ENCODE data around the gene CCDC142.

- TF ChIP-seq, protein P1, sequence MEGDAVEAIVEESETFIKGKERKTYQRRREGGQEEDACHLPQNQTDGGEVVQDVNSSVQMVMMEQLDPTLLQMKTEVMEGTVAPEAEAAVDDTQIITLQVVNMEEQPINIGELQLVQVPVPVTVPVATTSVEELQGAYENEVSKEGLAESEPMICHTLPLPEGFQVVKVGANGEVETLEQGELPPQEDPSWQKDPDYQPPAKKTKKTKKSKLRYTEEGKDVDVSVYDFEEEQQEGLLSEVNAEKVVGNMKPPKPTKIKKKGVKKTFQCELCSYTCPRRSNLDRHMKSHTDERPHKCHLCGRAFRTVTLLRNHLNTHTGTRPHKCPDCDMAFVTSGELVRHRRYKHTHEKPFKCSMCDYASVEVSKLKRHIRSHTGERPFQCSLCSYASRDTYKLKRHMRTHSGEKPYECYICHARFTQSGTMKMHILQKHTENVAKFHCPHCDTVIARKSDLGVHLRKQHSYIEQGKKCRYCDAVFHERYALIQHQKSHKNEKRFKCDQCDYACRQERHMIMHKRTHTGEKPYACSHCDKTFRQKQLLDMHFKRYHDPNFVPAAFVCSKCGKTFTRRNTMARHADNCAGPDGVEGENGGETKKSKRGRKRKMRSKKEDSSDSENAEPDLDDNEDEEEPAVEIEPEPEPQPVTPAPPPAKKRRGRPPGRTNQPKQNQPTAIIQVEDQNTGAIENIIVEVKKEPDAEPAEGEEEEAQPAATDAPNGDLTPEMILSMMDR (IDR thresholded peaks at IDR 0.05): no peak
- TF ChIP-seq EZH2 (IDR thresholded peaks at IDR 0.05; ENCODE audit: borderline replicate concordance, insufficient read depth, low read depth, low read length, poor library complexity, severe bottlenecking): no peak
Measured at GRCh38 chr2:74429487-74430451, 53.0 kb downstream of the CCDC142 start.
